NCI-H345 (cell line): ENCODE data around the gene DNASE1L3.
A peak's percentile ranks its signal among the peaks of the same experiment; 100 is the strongest.
"Not testable (repeated sequence)": the region's sequence is repeated elsewhere in the genome, so short reads cannot be mapped to it uniquely, and the experiment has no call there.

Experiments
- DNase-seq: peaks from one replicate; lab custom pipeline; 2025; lab: John Stamatoyannopoulos, UW

Gene DNASE1L3, protein sequence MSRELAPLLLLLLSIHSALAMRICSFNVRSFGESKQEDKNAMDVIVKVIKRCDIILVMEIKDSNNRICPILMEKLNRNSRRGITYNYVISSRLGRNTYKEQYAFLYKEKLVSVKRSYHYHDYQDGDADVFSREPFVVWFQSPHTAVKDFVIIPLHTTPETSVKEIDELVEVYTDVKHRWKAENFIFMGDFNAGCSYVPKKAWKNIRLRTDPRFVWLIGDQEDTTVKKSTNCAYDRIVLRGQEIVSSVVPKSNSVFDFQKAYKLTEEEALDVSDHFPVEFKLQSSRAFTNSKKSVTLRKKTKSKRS

GRCh38 chr3:58210761-58211460 is at the start of gene DNASE1L3:
DNASE1L3 (minus strand) TSS chr3:58210972; CDS start chr3:58210906, 66 bp downstream.
- no peak for DNase-seq

- DNase-seq: no peak
These were observed 49.5 kb upstream of the DNASE1L3 start for GRCh38 chr3:58260261-58260731.

- no peak for DNase-seq
These were observed 47.8 kb upstream of the DNASE1L3 start for GRCh38 chr3:58258392-58259055.

GRCh38 chr3:58256511-58256910 is 45.7 kb upstream of the DNASE1L3 start:
- DNase-seq: no peak

GRCh38 chr3:58256061-58256460 is 45.3 kb upstream of the DNASE1L3 start:
- no peak for DNase-seq

- no peak for DNase-seq
These were observed 43.4 kb upstream of the DNASE1L3 start for GRCh38 chr3:58254144-58254543.

GRCh38 chr3:58251631-58252035 is 40.9 kb upstream of the DNASE1L3 start:
- peak; percentile 7 for DNase-seq

- DNase-seq: no peak
These were observed 39.4 kb upstream of the DNASE1L3 start for GRCh38 chr3:58250093-58250707.

- DNase-seq: no peak
These were observed 38.8 kb upstream of the DNASE1L3 start for GRCh38 chr3:58249358-58250092.

GRCh38 chr3:58246148-58247047 is 35.6 kb upstream of the DNASE1L3 start:
- no peak for DNase-seq

GRCh38 chr3:58243976-58244585 is 33.3 kb upstream of the DNASE1L3 start:
- no peak for DNase-seq

GRCh38 chr3:58242860-58243259 is 32.1 kb upstream of the DNASE1L3 start:
- DNase-seq: not testable (repeated sequence)

GRCh38 chr3:58242340-58242739 is 31.6 kb upstream of the DNASE1L3 start:
- DNase-seq: no peak

DNA sequence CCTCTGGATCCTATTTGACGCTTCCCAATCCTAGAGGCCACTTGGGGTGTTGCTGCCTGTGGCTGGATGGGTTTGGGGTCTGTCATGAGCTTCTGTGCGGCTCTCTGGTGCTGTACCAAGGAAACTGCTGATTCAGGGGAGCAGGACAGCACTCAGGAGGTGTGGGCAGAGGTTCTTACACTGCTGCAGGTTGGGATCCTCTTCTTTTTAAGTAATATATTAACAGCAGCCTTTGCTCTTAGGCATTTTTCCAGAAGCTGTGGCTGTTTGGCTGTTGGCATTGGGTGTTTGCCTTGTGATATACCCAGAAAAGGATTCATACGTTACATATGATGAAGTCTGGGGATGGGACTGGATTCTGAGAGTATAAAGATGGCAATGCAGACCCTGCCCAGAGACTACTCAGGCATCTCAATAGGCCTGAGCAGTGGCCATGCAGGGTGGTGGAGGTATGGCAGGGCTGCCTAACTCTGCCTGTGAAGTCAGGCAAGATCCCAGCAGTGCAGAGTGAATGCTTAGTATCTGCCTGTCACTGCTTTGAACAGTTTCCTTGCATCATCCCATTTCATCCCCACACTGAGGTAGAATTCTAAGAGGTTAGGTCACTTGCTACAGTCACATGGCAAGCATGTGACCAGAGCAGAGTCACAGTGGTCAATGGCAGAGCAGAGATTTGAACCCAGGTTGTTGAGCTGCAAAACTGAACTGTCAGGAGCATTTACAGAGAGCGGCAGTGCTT is 30.7 kb upstream of the DNASE1L3 start:
- DNase-seq: no peak

GRCh38 chr3:58238830-58239229 is 28.1 kb upstream of the DNASE1L3 start:
- DNase-seq: no peak

GRCh38 chr3:58237941-58238681 is 27.3 kb upstream of the DNASE1L3 start:
- DNase-seq: peak; percentile 10

DNA sequence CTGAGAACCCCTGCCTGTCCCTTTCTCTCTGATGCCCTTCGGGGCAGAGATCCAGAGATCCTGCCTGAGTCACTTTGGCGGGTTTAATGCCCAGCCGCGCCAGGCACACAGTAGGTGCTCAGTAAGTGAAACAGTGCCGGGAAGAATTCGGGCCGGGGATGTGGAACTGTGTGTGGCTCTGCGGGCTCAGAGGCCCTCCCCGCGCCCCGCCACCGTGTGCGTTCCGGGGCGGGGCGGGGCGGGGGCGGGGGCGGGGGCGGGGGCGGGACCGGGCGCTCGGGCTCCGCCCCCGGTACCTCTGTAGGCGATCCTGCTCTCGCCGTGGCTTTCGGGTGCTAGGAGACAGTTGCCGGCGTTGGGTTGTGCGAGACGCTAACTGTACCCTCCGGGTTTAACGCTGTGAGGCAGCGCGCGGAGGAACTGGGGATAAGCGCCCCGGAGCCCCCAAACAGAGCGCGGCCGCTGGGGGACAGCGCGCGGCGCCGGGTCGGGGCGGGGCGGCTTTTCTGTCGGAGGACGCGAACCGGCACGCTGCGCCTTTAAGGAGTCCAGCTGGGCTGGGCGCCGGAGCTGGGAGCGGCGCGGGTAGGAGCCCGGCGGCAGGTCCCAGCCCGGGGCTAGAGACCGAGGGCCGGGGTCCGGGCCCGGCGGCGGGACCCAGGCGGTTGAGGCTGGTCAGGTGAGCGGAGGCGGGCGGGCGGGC is 26.6 kb upstream of the DNASE1L3 start, which contains the start of gene ABHD6:
Gene ABHD6 (plus strand): TSS at position 555 of the 703 bp plus-strand sequence. CDS start 18,795 bp downstream, outside the sequence.
- DNase-seq: peak; percentile 67
